ENCODE results near the gene UBXN6.

The UBXN6 gene

GRCh38 chr19:4403005-4403761 is 54.4 kb downstream of the UBXN6 start:
- DNase-seq (ENCODE audit: low read depth in 2 of 2) = no peak

- DNase-seq (ENCODE audit: low read depth in 2 of 2) = peak; percentile 95 to 97
These were observed 55.2 kb downstream of the UBXN6 start, which contains the start of gene CHAF1A for GRCh38 chr19:4402171-4403004. Gene CHAF1A (plus strand): TSS chr19:4402640. CDS start chr19:4402763, 123 bp downstream.

GRCh38 chr19:4401769-4402170 is 55.8 kb downstream of the UBXN6 start:
- DNase-seq (ENCODE audit: low read depth in 2 of 2) = no peak

GRCh38 chr19:4400135-4400936 is 57.3 kb downstream of the UBXN6 start, which contains the start of gene SH3GL1:
Gene SH3GL1 (minus strand): TSS chr19:4400547. CDS start chr19:4400368, 179 bp downstream.
- DNase-seq (ENCODE audit: low read depth in 2 of 2) = peak; percentile 88 to 90

GRCh38 chr19:4399812-4400134 is 57.8 kb downstream of the UBXN6 start:
- no peak for DNase-seq (ENCODE audit: low read depth in 2 of 2)

- DNase-seq (ENCODE audit: low read depth in 2 of 2) = no peak
These were observed 60.4 kb downstream of the UBXN6 start for GRCh38 chr19:4396949-4397783.
